Stimulated activated CD8-positive, alpha-beta memory T cell treated with anti-CD3 and anti-CD28 coated beads, Interleukin-2, amount 100 ng/mL, for 48 hours (primary cell): ENCODE data around the gene DDX10.

Experiments used
- DNase-seq, 2 donors: peaks; one replicate each; pipeline ENCODE4 v3.0.0-alpha.2; 2020; ENCODE audit warnings: low read depth in 2 of 2

The DDX10 gene

GRCh38 chr11:108906329-108906728 lies 241.5 kb downstream of the DDX10 start:
- DNase-seq: no peak

GRCh38 chr11:108906826-108907225 lies 242.0 kb downstream of the DDX10 start:
- DNase-seq: no peak

GRCh38 chr11:108909041-108909440 lies 244.2 kb downstream of the DDX10 start:
- DNase-seq: no peak

- no peak for DNase-seq
These were observed 245.1 kb downstream of the DDX10 start for GRCh38 chr11:108909921-108910320.

- DNase-seq: no peak
These were observed 247.7 kb downstream of the DDX10 start for GRCh38 chr11:108912581-108912980.

GRCh38 chr11:108913204-108913603 lies 248.3 kb downstream of the DDX10 start:
- no peak for DNase-seq

GRCh38 chr11:108914211-108914610 lies 249.3 kb downstream of the DDX10 start:
- DNase-seq: no peak

- DNase-seq: no peak
These were observed 250.1 kb downstream of the DDX10 start for GRCh38 chr11:108914981-108915380.

- no peak for DNase-seq
These were observed 250.8 kb downstream of the DDX10 start for GRCh38 chr11:108915666-108916065.

GRCh38 chr11:108916290-108916689 lies 251.4 kb downstream of the DDX10 start:
- no peak for DNase-seq

- no peak for DNase-seq
These were observed 252.1 kb downstream of the DDX10 start for GRCh38 chr11:108916935-108917334.

GRCh38 chr11:108921211-108921610 lies 256.3 kb downstream of the DDX10 start:
- DNase-seq: no peak

- DNase-seq: no peak
These were observed 257.4 kb downstream of the DDX10 start for GRCh38 chr11:108922241-108922640.

GRCh38 chr11:108923413-108923812 lies 258.5 kb downstream of the DDX10 start:
- no peak for DNase-seq

GRCh38 chr11:108926171-108926840 lies 261.4 kb downstream of the DDX10 start:
- no peak for DNase-seq

GRCh38 chr11:108926841-108927577 lies 262.1 kb downstream of the DDX10 start:
- DNase-seq: no peak

GRCh38 chr11:108927791-108928545 lies 263.1 kb downstream of the DDX10 start:
- no peak for DNase-seq

- no peak for DNase-seq
These were observed 264.4 kb downstream of the DDX10 start for GRCh38 chr11:108929241-108929640.

- no peak for DNase-seq
These were observed 266.3 kb downstream of the DDX10 start for GRCh38 chr11:108931168-108931567.

GRCh38 chr11:108933630-108934029 lies 268.8 kb downstream of the DDX10 start:
- no peak for DNase-seq

- DNase-seq: no peak
These were observed 269.4 kb downstream of the DDX10 start for GRCh38 chr11:108934289-108934688.

- no peak for DNase-seq
These were observed 269.8 kb downstream of the DDX10 start for GRCh38 chr11:108934696-108935095.

- no peak for DNase-seq
These were observed 272.9 kb downstream of the DDX10 start for GRCh38 chr11:108937746-108938145.
